ENCODE measurements around the gene MS4A12.

- TF ChIP-seq POLR2AphosphoS5 (IDR thresholded peaks at IDR 0.05; ENCODE audit: low read depth, low read length): no peak
- TF ChIP-seq CTCF (IDR thresholded peaks at IDR 0.05): no peak
Measured at GRCh38 chr11:60528465-60528864, 35.9 kb downstream of the MS4A12 start.

Measured in Panc1 (cell line).